ENCODE data around the gene SLC35E1. TPM values are rescaled to one million over a fixed set of nuclear protein-coding genes. Genes with fewer than 3 reads are reported as not detected.

The SLC35E1 gene
- total and polyA plus RNA-seq, 11 donors, result 20.4 to 44.0 (median 24.0) TPM

GRCh38 chr19:16522559-16523377 is 49.4 kb downstream of the SLC35E1 start:
- 92 to 95% (median 93%) methylated on average over 25 of the region's 25 CpGs for WGBS, 4 donors
- DNase-seq, result no peak
- no peak for TF ChIP-seq CTCF (IDR thresholded peaks at IDR 0.05)
- no peak for TF ChIP-seq POLR2A (IDR thresholded peaks at IDR 0.05)
- no peaks in the 10 kb centered on the region for H3K27me3 ChIP-seq
- no peak for ATAC-seq
- H3K9me3 ChIP-seq, result no peaks in the 10 kb centered on the region
- H3K4me3 ChIP-seq, result no peak overlapping the region
- H3K36me3 ChIP-seq, result peaks cover 4 to 100% (median 100%) of the 10 kb centered on the region in 9 donors
- intact Hi-C loops (cut with DNase I), result no loop called here
- H3K4me1 ChIP-seq, result no peaks in the 10 kb centered on the region
- no peak overlapping the region for H3K27ac ChIP-seq

- 91 to 95% (median 94%) methylated on average over 10 of the region's 10 CpGs for WGBS, 4 donors
- Histone ChIP-seq H3K9me3 (no peaks in the 10 kb centered on the region), H3K27me3 (no peaks in the 10 kb centered on the region), H3K36me3 (peaks cover 4 to 100% (median 98%) of the 10 kb centered on the region in 9 donors), H3K4me1 (no peaks in the 10 kb centered on the region), H3K27ac (no peak overlapping the region), H3K4me3 (no peak overlapping the region)
- DNase-seq (no peak), ATAC-seq (no peak)
- intact Hi-C loops (cut with DNase I), result no loop called here
- TF ChIP-seq CTCF (IDR thresholded peaks at IDR 0.05), result no peak
- no peak for TF ChIP-seq POLR2A (IDR thresholded peaks at IDR 0.05)
Measured at GRCh38 chr19:16521715-16522289, 50.4 kb downstream of the SLC35E1 start.

GRCh38 chr19:16520986-16521624 is 51.1 kb downstream of the SLC35E1 start:
- no peaks in the 10 kb centered on the region for H3K4me1 ChIP-seq
- no peak overlapping the region for H3K4me3 ChIP-seq
- TF ChIP-seq POLR2A (IDR thresholded peaks at IDR 0.05), result no peak
- no peak for TF ChIP-seq CTCF (IDR thresholded peaks at IDR 0.05)
- WGBS, 4 donors, result 90 to 91% (median 91%) methylated on average over 8 to 18 of the region's 18 CpGs
- ATAC-seq (no peak), DNase-seq (no peak)
- peaks cover 4 to 100% (median 94%) of the 10 kb centered on the region in 9 donors for H3K36me3 ChIP-seq
- H3K27ac ChIP-seq, result no peak overlapping the region
- H3K9me3 ChIP-seq, result no peaks in the 10 kb centered on the region
- H3K27me3 ChIP-seq, result no peaks in the 10 kb centered on the region
- intact Hi-C loops (cut with DNase I), result no loop called here

Data from heart left ventricle (tissue), 16 donors.